ENCODE data around the gene TRIM67.
A peak's percentile ranks its signal among the peaks of the same experiment; 100 is the strongest.

The TRIM67 gene

DNA sequence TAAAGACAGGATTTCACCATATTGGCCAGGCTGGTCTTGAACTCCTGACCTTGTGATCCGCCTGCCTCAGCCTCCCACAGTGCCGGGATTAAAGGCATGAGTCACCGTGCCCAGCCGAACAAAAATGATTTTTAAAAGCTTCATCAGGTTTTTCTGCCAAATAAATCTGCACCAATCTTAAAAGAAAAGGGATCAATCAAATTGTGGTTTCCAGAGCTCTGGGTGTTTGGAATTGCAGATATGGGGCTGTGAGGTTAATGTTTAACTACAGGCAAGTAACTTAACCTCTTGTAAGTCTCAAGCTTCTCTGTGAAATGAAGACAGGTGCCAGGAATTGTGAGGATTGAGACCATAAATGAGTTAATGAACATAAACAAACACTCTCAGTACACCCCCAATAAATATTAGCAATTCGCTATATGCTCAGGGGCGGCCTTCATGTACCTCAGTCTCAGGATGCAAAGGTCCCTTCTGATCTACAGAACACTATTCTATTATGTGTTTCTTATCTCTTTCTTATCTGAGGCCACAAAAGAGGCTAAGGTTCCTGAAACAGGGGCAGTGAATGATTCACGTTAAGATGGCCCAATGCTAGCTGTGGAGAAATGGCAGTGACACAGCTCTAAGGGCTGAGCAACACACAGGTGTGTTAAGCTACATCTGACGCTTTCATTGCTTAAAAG is 72.0 kb downstream of the TRIM67 start:
- no peak for DNase-seq (ENCODE audit: low spot score)

DNA sequence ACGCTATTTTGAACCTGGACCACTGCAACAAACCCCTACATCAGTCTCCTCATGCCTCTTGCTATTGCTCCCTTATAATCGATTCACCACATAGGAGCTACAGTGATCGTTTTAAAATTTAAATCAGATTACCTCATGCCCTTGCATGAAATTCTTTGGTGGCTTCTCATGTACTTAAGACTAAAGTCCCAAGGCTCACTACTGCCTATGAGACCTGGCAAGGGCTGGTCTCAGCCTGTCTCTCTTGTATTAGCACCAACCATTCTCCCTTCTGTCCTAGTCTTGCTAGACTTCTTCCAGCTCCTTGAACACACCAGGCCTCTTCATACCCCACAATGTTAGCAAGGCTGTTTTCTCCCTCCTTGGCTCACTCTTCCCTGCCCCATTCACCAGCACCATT is 72.6 kb downstream of the TRIM67 start:
- no peak for DNase-seq (ENCODE audit: low spot score)

GRCh38 chr1:231235526-231236207 is 73.8 kb downstream of the TRIM67 start:
- DNase-seq (ENCODE audit: low spot score), result no peak

DNA sequence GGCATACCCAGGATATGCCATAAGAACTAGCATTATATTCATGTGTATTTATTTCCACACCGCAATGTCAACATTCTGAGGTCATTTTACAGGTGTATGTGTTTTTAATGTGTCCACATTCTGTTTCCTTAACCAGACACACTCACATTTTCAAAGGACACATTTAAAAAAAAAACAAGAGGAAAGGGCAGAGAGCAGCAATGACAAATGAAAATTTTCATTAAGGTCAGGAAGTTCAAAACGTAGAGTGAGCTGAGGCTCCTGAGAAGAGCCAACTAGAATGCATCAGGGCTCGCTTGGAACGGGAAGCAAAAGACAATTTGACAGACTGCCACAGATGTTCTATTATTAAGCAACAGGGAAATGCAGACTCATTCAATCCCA is 74.3 kb downstream of the TRIM67 start:
- DNase-seq (ENCODE audit: low spot score), result no peak

DNA sequence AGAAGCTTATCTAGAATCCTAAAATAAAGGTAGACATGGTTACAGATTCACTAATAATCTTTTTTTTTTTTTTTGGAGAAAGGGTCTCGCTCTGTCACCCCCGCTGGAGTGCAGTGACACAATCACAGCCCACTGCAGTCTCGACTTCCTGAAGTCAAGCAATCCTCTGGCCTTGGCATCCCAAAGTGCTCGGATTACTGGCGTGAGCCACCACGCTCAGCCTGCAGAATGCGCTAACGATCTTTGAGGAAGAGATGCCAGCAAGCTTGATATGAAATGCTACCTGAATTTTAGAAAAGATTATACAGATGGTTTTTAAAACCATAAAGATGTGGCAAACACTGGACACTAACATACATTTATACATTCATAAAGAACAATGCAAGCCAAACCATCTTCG is 75.1 kb downstream of the TRIM67 start:
- DNase-seq (ENCODE audit: low spot score), result no peak

GRCh38 chr1:231238298-231238697 is 76.4 kb downstream of the TRIM67 start:
- no peak for DNase-seq (ENCODE audit: low spot score)

DNA sequence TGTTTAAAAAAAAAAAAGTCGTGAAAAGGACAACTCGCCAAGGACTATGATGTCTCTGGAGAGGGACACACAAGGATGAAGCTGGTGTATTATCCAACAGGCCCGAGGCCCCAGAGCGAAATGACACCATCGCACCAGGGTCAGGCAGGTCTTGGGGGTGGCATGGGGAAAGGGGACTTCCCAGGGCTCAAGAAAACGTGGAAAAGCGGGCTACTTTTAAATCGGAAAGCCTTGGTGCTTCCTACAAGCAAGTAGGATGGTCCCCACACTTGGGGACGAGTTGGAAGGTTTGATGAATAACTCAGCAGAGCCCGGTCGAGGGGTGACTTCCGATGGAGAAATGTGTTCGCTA is 78.6 kb downstream of the TRIM67 start:
- no peak for DNase-seq (ENCODE audit: low spot score)

DNA sequence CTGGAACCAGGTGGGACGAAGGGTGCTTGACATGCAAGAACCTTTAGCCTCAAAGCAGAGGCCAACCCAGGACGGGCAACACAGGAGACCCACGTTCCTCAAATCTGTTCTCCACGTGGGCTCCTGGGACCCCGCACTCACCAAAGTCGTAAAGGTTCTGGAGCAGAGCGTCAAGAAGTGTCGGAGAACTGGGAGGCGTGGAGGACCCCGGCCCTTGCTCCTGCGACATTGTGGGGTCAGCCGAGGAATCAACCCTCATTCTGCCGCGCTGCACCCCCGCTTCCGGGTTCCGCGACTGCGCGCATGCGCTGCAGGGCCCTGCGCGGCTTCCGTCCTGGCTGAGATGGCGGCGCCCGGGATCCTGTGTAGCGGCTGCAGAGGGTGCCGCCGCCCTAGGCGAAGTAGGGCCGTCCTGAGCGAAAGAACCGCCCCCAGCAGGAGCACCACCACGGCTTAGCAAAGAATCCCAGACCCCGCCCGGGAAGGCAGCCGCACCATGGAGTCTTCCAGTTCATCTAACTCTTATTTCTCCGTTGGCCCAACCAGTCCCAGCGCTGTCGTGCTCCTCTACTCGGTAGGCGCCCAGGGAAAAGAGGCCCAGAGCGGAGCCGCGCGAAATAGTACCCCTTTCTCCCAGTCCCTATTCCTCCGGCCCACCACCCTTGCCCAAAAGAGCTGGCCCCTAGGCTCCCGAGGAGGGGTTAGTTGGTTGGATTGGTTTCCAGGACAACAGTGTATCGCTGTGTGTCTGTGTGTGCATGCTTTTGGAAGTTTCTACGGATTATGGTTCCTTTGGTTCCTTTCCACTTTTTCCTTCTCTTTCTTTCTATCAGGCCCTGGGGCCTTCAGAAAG is 79.3 kb downstream of the TRIM67 start, which contains the start of gene GNPAT:
Gene GNPAT, plus strand, starts transcription at position 330 of the 853 bp plus-strand sequence. Its CDS starts 167 bp downstream, at position 497.
- DNase-seq (ENCODE audit: low spot score), result peak; percentile 92

GRCh38 chr1:231241750-231242149 is 79.9 kb downstream of the TRIM67 start:
- peak; percentile 56 for DNase-seq (ENCODE audit: low spot score)

- DNase-seq (ENCODE audit: low spot score), result peak; percentile 22
Observed at GRCh38 chr1:231242516-231243198, 80.8 kb downstream of the TRIM67 start.

GRCh38 chr1:231248778-231249177 is 86.9 kb downstream of the TRIM67 start:
- no peak for DNase-seq (ENCODE audit: low spot score)

DNA sequence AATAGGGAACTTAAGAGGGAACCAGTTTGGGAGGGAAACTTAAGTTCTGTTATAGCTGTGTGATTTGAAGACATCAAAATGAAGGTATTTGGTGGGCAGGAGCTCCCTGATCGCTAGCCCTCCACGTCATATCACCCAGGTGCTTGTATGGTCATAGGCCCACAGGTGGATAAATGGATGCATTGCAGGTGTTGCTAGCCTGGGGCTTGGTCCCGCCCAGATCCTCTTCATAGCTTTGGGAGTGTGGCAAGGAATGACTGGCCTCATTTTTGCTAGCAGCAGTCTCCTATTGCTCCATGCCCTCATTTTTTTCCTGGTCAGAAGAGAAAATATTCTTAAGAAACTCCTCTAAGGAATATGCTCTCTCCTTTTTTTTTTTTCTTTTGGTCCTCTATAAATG is 90.5 kb downstream of the TRIM67 start:
- DNase-seq (ENCODE audit: low spot score), result no peak

- DNase-seq (ENCODE audit: low spot score), result no peak
Observed at GRCh38 chr1:231260351-231260750, 98.5 kb downstream of the TRIM67 start.

DNA sequence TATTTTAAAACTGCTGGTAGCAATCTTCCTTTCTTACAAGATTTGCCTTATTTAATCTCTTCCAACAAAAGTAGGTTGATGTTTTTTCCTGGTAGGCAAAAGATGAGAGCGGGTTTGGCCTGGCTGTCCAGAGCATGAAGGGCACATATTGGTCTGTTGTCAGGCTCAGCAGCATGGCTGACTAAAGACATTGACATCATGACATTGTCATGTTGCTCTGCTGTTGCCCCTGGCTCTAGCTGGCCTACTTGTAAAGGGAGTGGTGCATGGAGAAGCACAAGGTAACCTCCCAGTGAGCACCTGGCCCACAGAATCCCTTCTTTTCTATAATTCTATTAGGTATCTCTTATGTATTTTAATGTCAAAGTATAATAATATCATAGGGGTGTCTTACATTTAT is 102.8 kb downstream of the TRIM67 start:
- no peak for DNase-seq (ENCODE audit: low spot score)

DNA sequence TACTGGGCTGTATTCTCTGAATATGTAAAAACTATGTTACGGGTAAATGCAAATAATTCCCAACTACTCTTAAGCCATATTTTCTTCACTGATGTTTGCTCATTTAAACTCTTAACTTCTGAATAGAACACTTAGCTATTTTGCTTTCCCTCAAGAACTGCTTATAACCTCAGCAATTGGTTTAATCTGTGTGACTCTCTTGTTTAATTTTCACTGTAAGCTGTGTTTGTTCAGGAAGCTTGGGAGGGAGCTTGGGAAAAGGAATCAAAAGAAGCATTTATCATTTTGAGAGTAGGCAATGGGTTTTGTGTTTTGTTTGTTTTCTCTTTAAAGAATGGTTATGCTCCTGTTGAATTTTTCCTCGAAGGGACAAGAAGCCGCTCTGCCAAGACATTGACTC is 103.5 kb downstream of the TRIM67 start:
- no peak for DNase-seq (ENCODE audit: low spot score)

- DNase-seq (ENCODE audit: low spot score), result no peak
Observed at GRCh38 chr1:231266811-231267322, 105.0 kb downstream of the TRIM67 start.
